Measurements from ENCODE around the gene CCR5AS.

CCR5AS gene

GRCh38 chr3:46386205-46386604, 20.7 kb downstream of the CCR5AS start:
- no peak overlapping the region for H3K23ac ChIP-seq (ENCODE audit: insufficient read length)
- no peaks in the 10 kb centered on the region for H3K79me2 ChIP-seq (ENCODE audit: control insufficient read depth in 1 of 2, insufficient read depth in 2 of 2, low read length in 2 of 2)
- no peak overlapping the region for H2AK5ac ChIP-seq (ENCODE audit: low read depth, low read length)
- DNase-seq (ENCODE audit: low read depth in 1 of 2, low spot score in 2 of 2) (no peak), FAIRE-seq (no peak)
- H3K36me3 ChIP-seq (ENCODE audit: control insufficient read depth in 2 of 4, insufficient read depth in 4 of 4, low read length in 3 of 4) = no peaks in the 10 kb centered on the region
- no peak overlapping the region for H2BK15ac ChIP-seq (ENCODE audit: low read length)
- H3K4me2 ChIP-seq (ENCODE audit: insufficient read depth in 1 of 2, low read depth in 2 of 2, low read length in 2 of 2) = no peak overlapping the region
- 91% methylated on average over 4 of the region's 4 CpGs; no CpG with 5 or more reads in 1 of the 2 experiments for WGBS, 2 experiments (ENCODE audit: extremely low coverage in 1 of 2, insufficient coverage in 1 of 2, insufficient read length in 1 of 2, insufficient replicate concordance in 2 of 2, low coverage in 1 of 2, low lambda C conversion rate in 2 of 2, missing lambda C conversion rate in 1 of 2)
- TF ChIP-seq SRF (IDR thresholded peaks at IDR 0.05; ENCODE audit: low read depth, low read length) (no peak), RAD21 (IDR thresholded peaks at IDR 0.05 in 1 of 2, conservative IDR thresholded peaks at IDR 0.05 in 1 of 2; ENCODE audit: low read depth in 2 of 2, low read length in 2 of 2) (no peak), TBP (IDR thresholded peaks at IDR 0.05; ENCODE audit: low read depth, low read length) (no peak), CTBP2 (IDR thresholded peaks at IDR 0.05; ENCODE audit: borderline replicate concordance, insufficient read depth, insufficient read length, low read length) (no peak), JUND (IDR thresholded peaks at IDR 0.05; ENCODE audit: low read length) (no peak), KDM1A (IDR thresholded peaks at IDR 0.05; ENCODE audit: borderline replicate concordance, low read length) (no peak)
- H3K9me3 ChIP-seq (ENCODE audit: insufficient read depth in 2 of 2, low read depth in 1 of 2, low read length in 1 of 2) = no peaks in the 10 kb centered on the region
- no peak overlapping the region for H4K5ac ChIP-seq (ENCODE audit: insufficient read length, low read depth, low read length)
- ChIA-PET POLR2A (ENCODE audit: partially characterized antibody) (no interaction called here), CTCF (ENCODE audit: partially characterized antibody) (interaction anchor here (0.9 to 1.7 kb wide), 4 partner anchors 14 to 64 kb away, joined by 3 read pairs; no protein-coding TSS in a partner anchor)
- no peak overlapping the region for H2AFZ ChIP-seq (ENCODE audit: low read length)
- no peaks in the 10 kb centered on the region for H3K27me3 ChIP-seq (replicated peaks in 1 of 4; ENCODE audit: control insufficient read depth in 3 of 4, extremely low read depth in 1 of 4, insufficient read depth in 3 of 4, low read length in 3 of 4)
- no peak overlapping the region for H3K18ac ChIP-seq (ENCODE audit: extremely low read depth, low read length)
- no peak overlapping the region for H2BK120ac ChIP-seq (replicated peaks; ENCODE audit: low read depth, low read length)
- no peaks in the 10 kb centered on the region for H3K79me1 ChIP-seq (ENCODE audit: low read depth, low read length)
- H3K56ac ChIP-seq (replicated peaks; ENCODE audit: insufficient read length, low read depth, low read length) = no peak overlapping the region
- H4K20me1 ChIP-seq (replicated peaks in 1 of 2; ENCODE audit: control insufficient read depth in 1 of 2, insufficient read depth in 2 of 2, low read length in 2 of 2) = no peaks in the 10 kb centered on the region
- H4K8ac ChIP-seq (ENCODE audit: extremely low read depth, insufficient read depth, low read length) = no peak overlapping the region
- H2BK12ac ChIP-seq (ENCODE audit: low read depth, low read length) = no peak overlapping the region
- H2BK5ac ChIP-seq (ENCODE audit: low read depth, low read length) = no peak overlapping the region
- no peaks in the 10 kb centered on the region for H3K23me2 ChIP-seq (ENCODE audit: low read depth, low read length)
- no peak overlapping the region for H3K14ac ChIP-seq (ENCODE audit: insufficient read length)
- no peak overlapping the region for H3K9ac ChIP-seq (replicated peaks in 1 of 4; ENCODE audit: extremely low read depth in 1 of 4, low read depth in 3 of 4, low read length in 3 of 4)
- H3K27ac ChIP-seq (ENCODE audit: low read depth, low read length) = no peak overlapping the region
- H4K91ac ChIP-seq (replicated peaks; ENCODE audit: insufficient read length, low read length) = no peak overlapping the region
- no peak overlapping the region for H2BK20ac ChIP-seq (ENCODE audit: low read length)
- peaks cover 0 to 8% (median under 1%) of the 10 kb centered on the region in 4 experiments; a peak in 2 of 7 replicates for H3K4me1 ChIP-seq (replicated peaks in 1 of 4; ENCODE audit: control insufficient read depth in 3 of 4, insufficient read depth in 4 of 4, low read length in 3 of 4)
- peak overlapping the region; percentile 98 for H3K4ac ChIP-seq (replicated peaks; ENCODE audit: insufficient read length, low read depth, low read length)
- H3K4me3 ChIP-seq (ENCODE audit: extremely low read depth in 1 of 4, insufficient read depth in 2 of 4, low read depth in 3 of 4, low read length in 4 of 4) = no peak overlapping the region
